Measurements from ENCODE around the gene SLC26A6. TPM values are rescaled to one million over a fixed set of nuclear protein-coding genes. Genes with fewer than 3 reads are reported as not detected.

Gene SLC26A6
- total RNA-seq, 1 experiment from 2014 or later = 58.9 TPM

DNA sequence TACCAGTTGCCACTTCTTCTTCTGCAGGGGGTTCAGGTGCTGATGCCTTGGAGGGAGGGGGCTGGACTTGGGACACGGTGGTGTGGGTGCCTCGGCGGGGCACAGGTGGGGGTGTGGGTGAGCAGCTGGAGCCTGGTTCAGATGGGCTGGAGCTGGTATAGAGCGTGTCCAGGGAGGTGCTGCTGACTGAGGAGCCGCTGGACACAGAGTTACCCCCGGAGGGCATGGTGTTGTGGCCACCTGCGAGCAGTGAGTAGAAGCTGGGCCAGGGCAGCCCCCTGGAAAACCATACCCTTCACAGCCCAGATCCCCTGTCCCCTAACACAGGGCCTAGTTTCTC, 46.2 kb upstream of the SLC26A6 start (continued):
- TF ChIP-seq PRDM15 (CRISPR knock-in tag; IDR thresholded peaks at IDR 0.05) = no peak
- TF ChIP-seq FOXJ3 (CRISPR knock-in tag; IDR thresholded peaks at IDR 0.05; ENCODE audit: borderline replicate concordance) = no peak
- no peak for TF ChIP-seq ELF4 (CRISPR knock-in tag; IDR thresholded peaks at IDR 0.05; ENCODE audit: low read depth)

DNA sequence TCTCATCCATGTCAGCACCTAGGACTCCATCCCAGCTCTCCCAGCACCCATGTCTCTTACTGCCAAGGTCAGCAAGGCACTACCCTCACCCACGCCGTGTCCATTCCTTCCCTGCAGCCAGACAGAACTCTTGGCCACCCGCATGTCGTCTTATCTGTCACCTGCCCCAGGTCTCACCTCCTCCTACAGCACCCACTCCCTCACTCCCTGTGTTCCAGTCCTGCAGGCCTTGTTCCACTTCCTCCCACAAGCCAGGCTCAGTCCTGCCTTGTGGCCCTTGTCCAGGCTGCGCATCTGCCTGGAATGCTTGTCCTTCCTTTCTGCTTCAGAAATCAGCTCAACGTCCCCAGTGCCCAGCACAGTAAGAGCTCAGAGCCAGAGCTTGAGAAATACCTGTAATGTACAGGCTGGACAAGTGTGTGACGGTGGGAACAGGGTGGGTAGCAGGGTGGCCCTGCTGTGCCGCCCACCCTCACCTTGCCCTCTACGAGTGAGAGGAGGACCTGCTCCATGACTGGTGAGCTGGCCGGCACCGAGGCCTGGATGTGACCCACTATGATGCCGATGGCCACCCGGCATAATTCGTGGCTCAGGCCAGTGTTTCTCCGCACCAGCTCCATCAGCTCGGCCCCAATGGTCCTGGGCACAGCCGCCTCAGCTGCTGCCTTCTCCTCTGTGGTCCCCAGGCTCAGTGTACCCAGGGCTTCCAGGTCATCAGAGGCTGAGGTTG, 45.7 kb upstream of the SLC26A6 start:
- H3K9me3 Mint-ChIP-seq = no peaks in the 10 kb centered on the region
- TF ChIP-seq KAT7 (CRISPR knock-in tag; IDR thresholded peaks at IDR 0.05; ENCODE audit: borderline replicate concordance) (no peak), IRF1 (CRISPR knock-in tag; IDR thresholded peaks at IDR 0.05) (no peak), ZSCAN18 (CRISPR knock-in tag; IDR thresholded peaks at IDR 0.05) (no peak), JUN (CRISPR knock-in tag; IDR thresholded peaks at IDR 0.05) (no peak), GRHL2 (CRISPR knock-in tag; IDR thresholded peaks at IDR 0.05; ENCODE audit: insufficient replicate concordance, severe bottlenecking) (no peak), ZNF121 (CRISPR knock-in tag; IDR thresholded peaks at IDR 0.05) (no peak), E2F4 (CRISPR knock-in tag; IDR thresholded peaks at IDR 0.05; ENCODE audit: borderline replicate concordance, low read depth) (no peak)
- TF ChIP-seq, protein P1, sequence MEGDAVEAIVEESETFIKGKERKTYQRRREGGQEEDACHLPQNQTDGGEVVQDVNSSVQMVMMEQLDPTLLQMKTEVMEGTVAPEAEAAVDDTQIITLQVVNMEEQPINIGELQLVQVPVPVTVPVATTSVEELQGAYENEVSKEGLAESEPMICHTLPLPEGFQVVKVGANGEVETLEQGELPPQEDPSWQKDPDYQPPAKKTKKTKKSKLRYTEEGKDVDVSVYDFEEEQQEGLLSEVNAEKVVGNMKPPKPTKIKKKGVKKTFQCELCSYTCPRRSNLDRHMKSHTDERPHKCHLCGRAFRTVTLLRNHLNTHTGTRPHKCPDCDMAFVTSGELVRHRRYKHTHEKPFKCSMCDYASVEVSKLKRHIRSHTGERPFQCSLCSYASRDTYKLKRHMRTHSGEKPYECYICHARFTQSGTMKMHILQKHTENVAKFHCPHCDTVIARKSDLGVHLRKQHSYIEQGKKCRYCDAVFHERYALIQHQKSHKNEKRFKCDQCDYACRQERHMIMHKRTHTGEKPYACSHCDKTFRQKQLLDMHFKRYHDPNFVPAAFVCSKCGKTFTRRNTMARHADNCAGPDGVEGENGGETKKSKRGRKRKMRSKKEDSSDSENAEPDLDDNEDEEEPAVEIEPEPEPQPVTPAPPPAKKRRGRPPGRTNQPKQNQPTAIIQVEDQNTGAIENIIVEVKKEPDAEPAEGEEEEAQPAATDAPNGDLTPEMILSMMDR (IDR thresholded peaks at IDR 0.05) = no peak
- peaks cover 61% of the 10 kb centered on the region for H3K36me3 Mint-ChIP-seq
- peaks cover 12% of the 10 kb centered on the region for H3K4me1 Mint-ChIP-seq
- H3K4me3 Mint-ChIP-seq = no peak overlapping the region
- POLR2A ChIA-PET = no interaction called here
- H3K27ac Mint-ChIP-seq = no peak overlapping the region
- ATAC-seq (no peak), DNase-seq (ENCODE audit: low spot score) (no peak)
- CTCF ChIA-PET = no interaction called here
- no peaks in the 10 kb centered on the region for H3K27me3 Mint-ChIP-seq (ENCODE audit: low read depth)

GRCh38 chr3:48679411-48680391, 44.4 kb upstream of the SLC26A6 start:
- DNase-seq (ENCODE audit: low spot score) (no peak), ATAC-seq (no peak)
- Mint-ChIP-seq H3K9me3 (no peaks in the 10 kb centered on the region), H3K4me1 (peaks cover 10% of the 10 kb centered on the region), H3K27me3 (ENCODE audit: low read depth) (no peaks in the 10 kb centered on the region), H3K4me3 (no peak overlapping the region), H3K27ac (no peak overlapping the region), H3K36me3 (peaks cover 68% of the 10 kb centered on the region)
- CTCF ChIA-PET = interaction anchor here (0.5 kb wide), 1 partner anchor 222 kb away, joined by 3 read pairs; no protein-coding TSS in a partner anchor
- POLR2A ChIA-PET = no interaction called here
- TF ChIP-seq ZNF263 (CRISPR knock-in tag; IDR thresholded peaks at IDR 0.05; ENCODE audit: low read depth) = no peak
- no peak for TF ChIP-seq ELF4 (CRISPR knock-in tag; IDR thresholded peaks at IDR 0.05; ENCODE audit: low read depth)
- TF ChIP-seq CREM (CRISPR knock-in tag; IDR thresholded peaks at IDR 0.05) = no peak
- no peak for TF ChIP-seq NR2C2 (CRISPR knock-in tag; IDR thresholded peaks at IDR 0.05)
- TF ChIP-seq, protein P1 (IDR thresholded peaks at IDR 0.05) = no peak
- TF ChIP-seq MYBL2 (CRISPR knock-in tag; IDR thresholded peaks at IDR 0.05) = no peak
- no peak for TF ChIP-seq NR1H2 (CRISPR knock-in tag; IDR thresholded peaks at IDR 0.05)
- no peak for TF ChIP-seq PRRX2 (CRISPR knock-in tag; IDR thresholded peaks at IDR 0.05)
- no peak for TF ChIP-seq ERG (CRISPR knock-in tag; IDR thresholded peaks at IDR 0.05)

Measured in WTC11 (cell line).